K562 (cell line): Measurements from ENCODE around the gene ZNF816. TPM values are rescaled to one million over a fixed set of nuclear protein-coding genes. Genes with fewer than 3 reads are reported as not detected.

Experiments
- ATAC-seq: fragments of 200-7000 bp; cut with Tn5 transposase; 3 replicates; pipeline ENCODE4 v1.9.1; 2020; ENCODE audit warnings: moderate library complexity
- BruUV-seq: library from RNA; stranded (reverse); fragments of 400-500 nt; replicated peaks from 2 replicates; lab custom pipeline; 2021; lab: Mats Ljungman, UMichigan
- CTCF ChIA-PET: fragments of 300-600 bp; formaldehyde crosslinking; extraction: SDS; loops from one replicate; lab custom pipeline; 2021; ENCODE audit warnings: low intra/inter-chr PET ratio; lab: Yijun Ruan, JAX
- POLR2A ChIA-PET: fragments of 300-600, 350-650 bp; sonication (Branson Sonifier 250); formaldehyde crosslinking; extraction: SDS; loops from one replicate; lab custom pipeline; 2021; ENCODE audit warnings: antibody characterized with exemption, inconsistent platforms; lab: Yijun Ruan, JAX
- DNase-seq, 4 experiments: peaks; one replicate each; pipeline versions ENCODE4 v3.0.0 to v3.0.0-alpha.2; 2011 to 2018; ENCODE audit warnings: low spot score in 3 of 4, mixed read lengths in 3 of 4; ENCODE audit errors: extremely low read depth in 1 of 4
- FAIRE-seq: peaks from 2 replicates; lab custom pipeline; 2011; peaks lifted over from hg19 to GRCh38; lab: Jason Lieb, UNC
- H2AFZ ChIP-seq: 2 replicates; pipeline ENCODE4 v1.6.0; 2011; ENCODE audit warnings: low read depth, low read length, control low read depth, inconsistent platforms
- H3K27ac ChIP-seq: fragments of 200-600 bp; 3 replicates; pipeline ENCODE4 v1.8.0; 2011; ENCODE audit warnings: low read depth, mild to moderate bottlenecking, control low read depth, inconsistent platforms, low read length, moderate library complexity, mixed read lengths; ENCODE audit errors: extremely low read depth
- H3K27me3 ChIP-seq, 2 experiments: fragments of 300-600 bp in 1 of 2; 2 replicates in 1 of 2; 3 replicates in 1 of 2; pipeline versions ENCODE4 v1.6.0 to v1.8.0; 2011; ENCODE audit warnings: inconsistent platforms in 2 of 2, low read length in 2 of 2, mild to moderate bottlenecking in 1 of 2, mixed read lengths in 1 of 2, moderate library complexity in 1 of 2; ENCODE audit not compliant: control insufficient read depth in 2 of 2, insufficient read depth in 2 of 2
- H3K36me3 ChIP-seq: fragments of 300-600 bp; 3 replicates; pipeline ENCODE4 v1.8.0; 2011; ENCODE audit warnings: mild to moderate bottlenecking, low read length, inconsistent platforms; ENCODE audit not compliant: control insufficient read depth, insufficient read depth
- H3K4me1 ChIP-seq, 2 experiments: fragments of 200-600 bp in 1 of 2; replicated peaks in 1 of 2; 2 replicates in 1 of 2; 3 replicates in 1 of 2; pipeline versions ENCODE4 v1.5.1 to v1.8.0; 2011; ENCODE audit warnings: inconsistent platforms in 2 of 2, low read length in 2 of 2, mild to moderate bottlenecking in 1 of 2, mixed read lengths in 1 of 2, moderate library complexity in 1 of 2; ENCODE audit not compliant: control insufficient read depth in 2 of 2, insufficient read depth in 2 of 2
- H3K4me2 ChIP-seq: 2 replicates; pipeline ENCODE4 v1.6.1; 2011; ENCODE audit warnings: low read length, control low read depth, inconsistent platforms, mixed read lengths; ENCODE audit not compliant: insufficient read depth
- H3K4me3 ChIP-seq: fragments of 200-600 bp; sonication (generic), shearing (Covaris generic); 2 replicates; pipeline ENCODE4 v1.5.1; 2016; ENCODE audit warnings: control low read depth, inconsistent platforms
- H3K79me2 ChIP-seq: fragments of 200-600 bp; 3 replicates; pipeline ENCODE4 v1.8.0; 2011; ENCODE audit warnings: low read length, inconsistent platforms; ENCODE audit not compliant: control insufficient read depth, insufficient read depth
- H3K9ac ChIP-seq, 2 experiments: 2 replicates each; pipeline versions ENCODE4 v1.6.0 to v1.6.1; 2011; ENCODE audit warnings: low read depth in 2 of 2, low read length in 2 of 2, control low read depth in 1 of 2, inconsistent platforms in 1 of 2, mild to moderate bottlenecking in 1 of 2, mixed read lengths in 1 of 2; ENCODE audit not compliant: insufficient read depth in 1 of 2
- H3K9me1 ChIP-seq: one replicate; pipeline ENCODE4 v1.6.0; 2011; ENCODE audit warnings: inconsistent platforms, mild to moderate bottlenecking, low read length, moderate library complexity; ENCODE audit not compliant: control insufficient read depth, insufficient read depth
- H3K9me3 ChIP-seq: replicated peaks from 2 replicates; pipeline ENCODE4 v1.5.1; 2011; ENCODE audit warnings: low read depth, low read length, inconsistent platforms; ENCODE audit not compliant: control insufficient read depth, insufficient read depth
- H4K20me1 ChIP-seq: replicated peaks from 2 replicates; pipeline ENCODE4 v1.6.1; 2011; ENCODE audit warnings: low read length, inconsistent platforms, mixed read lengths; ENCODE audit not compliant: control insufficient read depth, insufficient read depth
- POLR2G ChIP-seq: fragments of 200-400 bp; formaldehyde crosslinking; IDR thresholded peaks from 2 replicates; pipeline ENCODE4 v1.6.1; 2017; ENCODE audit warnings: low read depth, mild to moderate bottlenecking, antibody characterized with exemption, low read length, moderate library complexity
- RB1 ChIP-seq: fragments of 450-650 bp; IDR thresholded peaks from 2 replicates; pipeline ENCODE4 v1.6.1; 2017; ENCODE audit warnings: low read depth, mild to moderate bottlenecking
- ZNF140 ChIP-seq: fragments of 250-450 bp; sonication (Bioruptor Pico); IDR thresholded peaks from 2 replicates; pipeline ENCODE4 v1.8.0; 2021; ENCODE audit warnings: moderate library complexity, mild to moderate bottlenecking, inconsistent platforms
- WGBS: fragments of 100-300 bp; shearing (Covaris generic); methylation state at CpG from one replicate; pipeline ENCODE4 v1.1.6; 2016; ENCODE audit warnings: low coverage, mixed read lengths; ENCODE audit not compliant: insufficient coverage; ENCODE audit errors: missing lambda C conversion rate; 5-methylcytosine and 5-hydroxymethylcytosine counted together
- in situ Hi-C: fragments of 300-500 bp; cut with MboI; formaldehyde crosslinking; loops from 4 replicates; pipeline ENCODE4 v1.15.0; 2018; ENCODE audit warnings: inconsistent platforms, mixed read lengths
- intact Hi-C: fragments of 100-400 bp; cut with micrococcal nuclease; formaldehyde crosslinking; loops from 2 replicates; pipeline ENCODE4 v1.14.2; 2022
- polyA plus RNA-seq, 8 experiments: library from polyadenylated mRNA; depleted of rRNA in 4 of 8; stranded (reverse) in 5 of 8; unstranded in 3 of 8; fragments of >200 nt; fragmentation: Nextera tagmentation in 2 of 8; fragmentation: Illumina TruSeq in 1 of 8; extraction: Ambion mirVana in 2 of 8; extraction: Trizol in 1 of 8; gene quantifications; 2 replicates each; pipeline versions ENCODE4 v1.2.1 to v1.2.3, GENCODE V29; 2011 to 2014; ENCODE audit warnings: inconsistent platforms in 1 of 8, missing spikeins in 1 of 8
- total RNA-seq, 7 experiments: library from RNA; depleted of rRNA in 6 of 7; stranded (reverse); fragments of >200 nt in 6 of 7; fragmentation: Illumina TruSeq in 2 of 7; extraction: Trizol in 2 of 7; gene quantifications; 2 replicates each; pipeline versions ENCODE4 v1.2.1 to v1.2.3, GENCODE V29; 2011 to 2021; ENCODE audit warnings: low replicate concordance in 1 of 7
- TF ChIP-seq, protein P1 (sequence below): fragments of 450-650 bp; IDR thresholded peaks from 2 replicates; pipeline ENCODE4 v1.6.1; 2017; ENCODE audit warnings: antibody characterized with exemption, mild to moderate bottlenecking
- TF ChIP-seq, protein P2 (sequence below): sonication (generic); IDR thresholded peaks from 2 replicates; pipeline ENCODE4 v1.6.1; 2016
- TF ChIP-seq, protein P3 (sequence below): fragments of 250-450 bp; sonication (Bioruptor Pico); IDR thresholded peaks from 2 replicates; pipeline ENCODE4 v1.8.0; 2022; ENCODE audit warnings: inconsistent platforms
- TF ChIP-seq, protein P4 (sequence below): fragments of 450-650 bp; IDR thresholded peaks from 2 replicates; pipeline ENCODE4 v1.6.1; 2018; ENCODE audit not compliant: partially characterized antibody

The ZNF816 gene
- total and polyA plus RNA-seq, 9 of the 15 experiments (the other 6 are each of a cell fraction or from before 2014, with no cell fraction given) = 8.6 to 23.4 (median 13.0) TPM

DNA sequence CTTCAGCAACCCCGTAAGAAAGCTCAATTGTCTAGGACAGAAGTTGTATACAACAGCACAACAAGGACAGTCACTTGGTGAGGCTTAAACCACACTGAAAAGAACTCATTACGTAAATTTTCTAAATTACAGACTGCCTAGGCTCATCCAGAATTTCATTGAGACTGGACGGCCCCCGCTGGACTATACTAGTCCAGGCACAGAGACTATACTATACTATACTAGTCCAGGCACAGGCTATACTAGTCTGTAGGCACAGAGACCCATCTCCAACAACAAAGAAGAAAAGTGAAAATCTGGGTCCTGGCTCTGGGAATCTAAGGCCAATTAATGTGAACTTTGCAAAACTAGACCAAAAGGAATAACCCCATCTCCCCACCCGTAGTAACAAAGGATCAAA lies 700 bp downstream of the ZNF816 start:
- 0% methylated on average over 5 of the region's 5 CpGs for WGBS
- CTCF ChIA-PET = no interaction called here
- TF ChIP-seq, protein P1, sequence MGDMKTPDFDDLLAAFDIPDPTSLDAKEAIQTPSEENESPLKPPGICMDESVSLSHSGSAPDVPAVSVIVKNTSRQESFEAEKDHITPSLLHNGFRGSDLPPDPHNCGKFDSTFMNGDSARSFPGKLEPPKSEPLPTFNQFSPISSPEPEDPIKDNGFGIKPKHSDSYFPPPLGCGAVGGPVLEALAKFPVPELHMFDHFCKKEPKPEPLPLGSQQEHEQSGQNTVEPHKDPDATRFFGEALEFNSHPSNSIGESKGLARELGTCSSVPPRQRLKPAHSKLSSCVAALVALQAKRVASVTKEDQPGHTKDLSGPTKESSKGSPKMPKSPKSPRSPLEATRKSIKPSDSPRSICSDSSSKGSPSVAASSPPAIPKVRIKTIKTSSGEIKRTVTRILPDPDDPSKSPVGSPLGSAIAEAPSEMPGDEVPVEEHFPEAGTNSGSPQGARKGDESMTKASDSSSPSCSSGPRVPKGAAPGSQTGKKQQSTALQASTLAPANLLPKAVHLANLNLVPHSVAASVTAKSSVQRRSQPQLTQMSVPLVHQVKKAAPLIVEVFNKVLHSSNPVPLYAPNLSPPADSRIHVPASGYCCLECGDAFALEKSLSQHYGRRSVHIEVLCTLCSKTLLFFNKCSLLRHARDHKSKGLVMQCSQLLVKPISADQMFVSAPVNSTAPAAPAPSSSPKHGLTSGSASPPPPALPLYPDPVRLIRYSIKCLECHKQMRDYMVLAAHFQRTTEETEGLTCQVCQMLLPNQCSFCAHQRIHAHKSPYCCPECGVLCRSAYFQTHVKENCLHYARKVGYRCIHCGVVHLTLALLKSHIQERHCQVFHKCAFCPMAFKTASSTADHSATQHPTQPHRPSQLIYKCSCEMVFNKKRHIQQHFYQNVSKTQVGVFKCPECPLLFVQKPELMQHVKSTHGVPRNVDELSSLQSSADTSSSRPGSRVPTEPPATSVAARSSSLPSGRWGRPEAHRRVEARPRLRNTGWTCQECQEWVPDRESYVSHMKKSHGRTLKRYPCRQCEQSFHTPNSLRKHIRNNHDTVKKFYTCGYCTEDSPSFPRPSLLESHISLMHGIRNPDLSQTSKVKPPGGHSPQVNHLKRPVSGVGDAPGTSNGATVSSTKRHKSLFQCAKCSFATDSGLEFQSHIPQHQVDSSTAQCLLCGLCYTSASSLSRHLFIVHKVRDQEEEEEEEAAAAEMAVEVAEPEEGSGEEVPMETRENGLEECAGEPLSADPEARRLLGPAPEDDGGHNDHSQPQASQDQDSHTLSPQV = no peak
- TF ChIP-seq POLR2G = no peak
- TF ChIP-seq, protein P2, sequence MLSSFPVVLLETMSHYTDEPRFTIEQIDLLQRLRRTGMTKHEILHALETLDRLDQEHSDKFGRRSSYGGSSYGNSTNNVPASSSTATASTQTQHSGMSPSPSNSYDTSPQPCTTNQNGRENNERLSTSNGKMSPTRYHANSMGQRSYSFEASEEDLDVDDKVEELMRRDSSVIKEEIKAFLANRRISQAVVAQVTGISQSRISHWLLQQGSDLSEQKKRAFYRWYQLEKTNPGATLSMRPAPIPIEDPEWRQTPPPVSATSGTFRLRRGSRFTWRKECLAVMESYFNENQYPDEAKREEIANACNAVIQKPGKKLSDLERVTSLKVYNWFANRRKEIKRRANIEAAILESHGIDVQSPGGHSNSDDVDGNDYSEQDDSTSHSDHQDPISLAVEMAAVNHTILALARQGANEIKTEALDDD = peak; percentile 93
- TF ChIP-seq RB1 = peak; percentile 28; the same call in 1 of the 2 replicates
- TF ChIP-seq ZNF140 (CRISPR knock-in tag) = no peak
- TF ChIP-seq, protein P3, sequence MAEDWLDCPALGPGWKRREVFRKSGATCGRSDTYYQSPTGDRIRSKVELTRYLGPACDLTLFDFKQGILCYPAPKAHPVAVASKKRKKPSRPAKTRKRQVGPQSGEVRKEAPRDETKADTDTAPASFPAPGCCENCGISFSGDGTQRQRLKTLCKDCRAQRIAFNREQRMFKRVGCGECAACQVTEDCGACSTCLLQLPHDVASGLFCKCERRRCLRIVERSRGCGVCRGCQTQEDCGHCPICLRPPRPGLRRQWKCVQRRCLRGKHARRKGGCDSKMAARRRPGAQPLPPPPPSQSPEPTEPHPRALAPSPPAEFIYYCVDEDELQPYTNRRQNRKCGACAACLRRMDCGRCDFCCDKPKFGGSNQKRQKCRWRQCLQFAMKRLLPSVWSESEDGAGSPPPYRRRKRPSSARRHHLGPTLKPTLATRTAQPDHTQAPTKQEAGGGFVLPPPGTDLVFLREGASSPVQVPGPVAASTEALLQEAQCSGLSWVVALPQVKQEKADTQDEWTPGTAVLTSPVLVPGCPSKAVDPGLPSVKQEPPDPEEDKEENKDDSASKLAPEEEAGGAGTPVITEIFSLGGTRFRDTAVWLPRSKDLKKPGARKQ (CRISPR knock-in tag) = no peak
- TF ChIP-seq, protein P4, sequence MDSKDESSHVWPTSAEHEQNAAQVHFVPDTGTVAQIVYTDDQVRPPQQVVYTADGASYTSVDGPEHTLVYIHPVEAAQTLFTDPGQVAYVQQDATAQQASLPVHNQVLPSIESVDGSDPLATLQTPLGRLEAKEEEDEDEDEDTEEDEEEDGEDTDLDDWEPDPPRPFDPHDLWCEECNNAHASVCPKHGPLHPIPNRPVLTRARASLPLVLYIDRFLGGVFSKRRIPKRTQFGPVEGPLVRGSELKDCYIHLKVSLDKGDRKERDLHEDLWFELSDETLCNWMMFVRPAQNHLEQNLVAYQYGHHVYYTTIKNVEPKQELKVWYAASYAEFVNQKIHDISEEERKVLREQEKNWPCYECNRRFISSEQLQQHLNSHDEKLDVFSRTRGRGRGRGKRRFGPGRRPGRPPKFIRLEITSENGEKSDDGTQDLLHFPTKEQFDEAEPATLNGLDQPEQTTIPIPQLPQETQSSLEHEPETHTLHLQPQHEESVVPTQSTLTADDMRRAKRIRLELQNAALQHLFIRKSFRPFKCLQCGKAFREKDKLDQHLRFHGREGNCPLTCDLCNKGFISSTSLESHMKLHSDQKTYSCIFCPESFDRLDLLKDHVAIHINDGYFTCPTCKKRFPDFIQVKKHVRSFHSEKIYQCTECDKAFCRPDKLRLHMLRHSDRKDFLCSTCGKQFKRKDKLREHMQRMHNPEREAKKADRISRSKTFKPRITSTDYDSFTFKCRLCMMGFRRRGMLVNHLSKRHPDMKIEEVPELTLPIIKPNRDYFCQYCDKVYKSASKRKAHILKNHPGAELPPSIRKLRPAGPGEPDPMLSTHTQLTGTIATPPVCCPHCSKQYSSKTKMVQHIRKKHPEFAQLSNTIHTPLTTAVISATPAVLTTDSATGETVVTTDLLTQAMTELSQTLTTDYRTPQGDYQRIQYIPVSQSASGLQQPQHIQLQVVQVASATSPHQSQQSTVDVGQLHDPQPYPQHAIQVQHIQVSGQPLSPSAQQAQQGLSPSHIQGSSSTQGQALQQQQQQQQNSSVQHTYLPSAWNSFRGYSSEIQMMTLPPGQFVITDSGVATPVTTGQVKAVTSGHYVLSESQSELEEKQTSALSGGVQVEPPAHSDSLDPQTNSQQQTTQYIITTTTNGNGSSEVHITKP = peak; percentile 23

More for the DNA sequence above, 700 bp downstream of the ZNF816 start:
- FAIRE-seq (no peak), DNase-seq (peak in 1 of 4 experiments; percentile 9), ATAC-seq (peak; percentile 56)
- H3K27me3 ChIP-seq = no peaks in the 10 kb centered on the region
- BruUV-seq = no TSS peak
- H3K9me1 ChIP-seq = no peaks in the 10 kb centered on the region
- POLR2A ChIA-PET = interaction anchor here (1.1 kb wide), 1 partner anchor 11 kb away, joined by 4 read pairs; no protein-coding TSS in a partner anchor
- peaks cover 51% of the 10 kb centered on the region for H3K79me2 ChIP-seq
- H2AFZ ChIP-seq = peak overlapping the region; percentile 82
- peak overlapping the region; percentile 63 for H3K4me3 ChIP-seq
- H3K27ac ChIP-seq = peak overlapping the region; percentile 59
- peak overlapping the region; percentile 77 for H3K4me2 ChIP-seq
- peak overlapping the region; percentile 71 to 94 for H3K9ac ChIP-seq
- no peaks in the 10 kb centered on the region for H4K20me1 ChIP-seq
- H3K9me3 ChIP-seq = peaks cover 26% of the 10 kb centered on the region
- intact Hi-C loops (loop anchor here (2.0 kb wide), 1 partner anchor 37 kb away; no protein-coding TSS in a partner anchor), in situ Hi-C loops (no loop called here)
- peaks cover 7 to 13% of the 10 kb centered on the region in 2 experiments for H3K4me1 ChIP-seq
- peaks cover 32% of the 10 kb centered on the region for H3K36me3 ChIP-seq
